Upper lobe of right lung (tissue), 1 donor: ENCODE results near the gene ASTN2. TPM values are rescaled to one million over a fixed set of nuclear protein-coding genes. Genes with fewer than 3 reads are reported as not detected.

Experiments used
- ATAC-seq: fragments of 200-7000 bp; cut with Tn5 transposase; one replicate; pipeline ENCODE4 v1.9.1; 2020; ENCODE audit warnings: mild to moderate bottlenecking, moderate library complexity
- DNase-seq: peaks from one replicate; pipeline ENCODE4 v3.0.0-alpha.2; 2020
- H3K27ac ChIP-seq: fragments of 200-600 bp; one replicate; pipeline ENCODE4 v1.8.0; 2022
- H3K27me3 ChIP-seq: fragments of 200-600 bp; one replicate; pipeline ENCODE4 v1.8.0; 2022; ENCODE audit warnings: mild to moderate bottlenecking
- H3K36me3 ChIP-seq: fragments of 200-600 bp; one replicate; pipeline ENCODE4 v1.8.0; 2022
- H3K4me1 ChIP-seq: fragments of 200-600 bp; one replicate; pipeline ENCODE4 v1.8.0; 2022
- H3K4me3 ChIP-seq: fragments of 200-600 bp; one replicate; pipeline ENCODE4 v1.8.0; 2022; ENCODE audit warnings: mild to moderate bottlenecking
- H3K9me3 ChIP-seq: fragments of 200-600 bp; one replicate; pipeline ENCODE4 v1.8.0; 2022
- CTCF ChIP-seq: fragments of 200-600 bp; IDR thresholded peaks from one replicate; pipeline ENCODE4 v1.8.0; 2022; ENCODE audit warnings: antibody characterized with exemption
- intact Hi-C: fragments of 100-400 bp; cut with DNase I; formaldehyde crosslinking; loops from one replicate; pipeline ENCODE4 v1.11.0; 2022
- total RNA-seq: library from RNA; stranded (reverse); fragmentation: NEBNext Ultra II Directional; extraction: Animal tissue kit (Norgen Biotek cat#: 25700); gene quantifications from one replicate; pipeline ENCODE4 v1.2.1, GENCODE V29; 2021
- donor health status: DM: no; HTN: yes; CAD: no; lungs with severe emphysema.

ASTN2 gene
- total RNA-seq, 1 donor from 2014 or later: 3.8 TPM

- intact Hi-C loops: no loop called here
- ATAC-seq (no peak), DNase-seq (no peak)
- Histone ChIP-seq H3K27me3 (no peaks in the 10 kb centered on the region), H3K4me1 (no peaks in the 10 kb centered on the region), H3K27ac (no peak overlapping the region), H3K4me3 (no peak overlapping the region), H3K9me3 (no peaks in the 10 kb centered on the region), H3K36me3 (no peaks in the 10 kb centered on the region)
- no peak for TF ChIP-seq CTCF
Measured at GRCh38 chr9:116952436-116952810, 462.4 kb downstream of the ASTN2 start.

- H3K4me3 ChIP-seq: no peak overlapping the region
- H3K9me3 ChIP-seq: no peaks in the 10 kb centered on the region
- H3K27ac ChIP-seq: no peak overlapping the region
- H3K36me3 ChIP-seq: no peaks in the 10 kb centered on the region
- no peak for DNase-seq
- ATAC-seq: no peak
- intact Hi-C loops: no loop called here
- no peaks in the 10 kb centered on the region for H3K4me1 ChIP-seq
- no peaks in the 10 kb centered on the region for H3K27me3 ChIP-seq
- TF ChIP-seq CTCF: no peak
Measured at GRCh38 chr9:116951588-116952435, 463.0 kb downstream of the ASTN2 start.

GRCh38 chr9:116945817-116946216, 469.0 kb downstream of the ASTN2 start:
- TF ChIP-seq CTCF: no peak
- DNase-seq (no peak), ATAC-seq (peak; percentile 90)
- no peaks in the 10 kb centered on the region for H3K4me1 ChIP-seq
- H3K4me3 ChIP-seq: no peak overlapping the region
- no peaks in the 10 kb centered on the region for H3K9me3 ChIP-seq
- no peaks in the 10 kb centered on the region for H3K36me3 ChIP-seq
- H3K27me3 ChIP-seq: no peaks in the 10 kb centered on the region
- intact Hi-C loops: no loop called here
- H3K27ac ChIP-seq: no peak overlapping the region

GRCh38 chr9:116944714-116945534, 469.9 kb downstream of the ASTN2 start:
- Histone ChIP-seq H3K9me3 (no peaks in the 10 kb centered on the region), H3K4me3 (no peak overlapping the region), H3K36me3 (no peaks in the 10 kb centered on the region), H3K27me3 (no peaks in the 10 kb centered on the region), H3K27ac (no peak overlapping the region), H3K4me1 (no peaks in the 10 kb centered on the region)
- no peak for ATAC-seq
- DNase-seq: no peak
- no peak for TF ChIP-seq CTCF
- intact Hi-C loops: no loop called here

GRCh38 chr9:116943970-116944369, 470.9 kb downstream of the ASTN2 start:
- no peak for DNase-seq
- Histone ChIP-seq H3K9me3 (no peaks in the 10 kb centered on the region), H3K36me3 (no peaks in the 10 kb centered on the region), H3K27ac (no peak overlapping the region), H3K27me3 (no peaks in the 10 kb centered on the region), H3K4me3 (no peak overlapping the region), H3K4me1 (no peaks in the 10 kb centered on the region)
- intact Hi-C loops: no loop called here
- no peak for TF ChIP-seq CTCF
- no peak for ATAC-seq
